Measurements from ENCODE around the gene DNTT. TPM values are rescaled to one million over a fixed set of nuclear protein-coding genes. Genes with fewer than 3 reads are reported as not detected.
A peak's percentile ranks its signal among the peaks of the same experiment; 100 is the strongest.
"Not testable (repeated sequence)": the region's sequence is repeated elsewhere in the genome, so short reads cannot be mapped to it uniquely, and the experiment has no call there.

Gene DNTT
- total RNA-seq, 1 donor from 2014 or later = not detected

DNA sequence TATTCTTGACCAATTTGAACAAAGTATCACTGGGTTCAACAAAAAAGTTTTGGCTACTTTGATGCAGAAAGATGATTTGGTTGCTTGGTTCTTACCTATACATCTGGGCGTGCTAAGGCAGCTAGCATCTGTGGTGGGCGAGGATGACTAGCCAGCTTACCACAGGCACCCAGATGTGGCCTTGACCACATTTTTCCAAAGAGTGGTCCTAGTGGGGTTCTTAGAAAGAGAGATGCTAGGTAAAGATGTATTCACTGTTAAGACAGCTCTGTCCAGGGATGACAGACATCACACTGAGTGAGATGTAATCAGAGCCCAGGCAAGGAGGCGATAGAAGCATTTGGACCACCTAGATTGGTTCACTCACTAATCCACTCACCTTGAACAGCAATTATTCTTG, 785 bp downstream of the DNTT start:
- FAIRE-seq = no peak
- no peak for DNase-seq (ENCODE audit: low spot score in 2 of 2)

DNA sequence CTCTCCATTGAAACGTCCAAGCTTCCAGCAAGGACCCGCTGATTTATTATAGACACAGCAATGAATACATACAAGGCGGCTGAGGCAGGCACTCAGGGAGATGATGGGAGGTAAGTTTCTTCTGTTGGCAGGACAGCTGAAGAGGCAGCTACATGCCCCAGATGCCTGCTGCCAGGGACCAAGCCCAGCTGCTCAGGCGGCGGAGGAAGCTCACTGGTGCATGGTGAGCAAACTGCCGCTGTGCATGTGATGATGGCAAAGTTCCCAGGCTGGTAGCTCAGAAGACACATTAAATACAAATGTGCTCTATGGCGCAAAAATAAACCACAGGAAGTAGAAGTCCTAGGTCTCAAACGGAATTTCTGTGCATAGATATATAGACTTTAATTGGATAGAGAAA, 2.3 kb downstream of the DNTT start:
- no peak for FAIRE-seq
- DNase-seq (ENCODE audit: low spot score in 2 of 2) = peak in 1 of 2 donors; percentile 14

DNA sequence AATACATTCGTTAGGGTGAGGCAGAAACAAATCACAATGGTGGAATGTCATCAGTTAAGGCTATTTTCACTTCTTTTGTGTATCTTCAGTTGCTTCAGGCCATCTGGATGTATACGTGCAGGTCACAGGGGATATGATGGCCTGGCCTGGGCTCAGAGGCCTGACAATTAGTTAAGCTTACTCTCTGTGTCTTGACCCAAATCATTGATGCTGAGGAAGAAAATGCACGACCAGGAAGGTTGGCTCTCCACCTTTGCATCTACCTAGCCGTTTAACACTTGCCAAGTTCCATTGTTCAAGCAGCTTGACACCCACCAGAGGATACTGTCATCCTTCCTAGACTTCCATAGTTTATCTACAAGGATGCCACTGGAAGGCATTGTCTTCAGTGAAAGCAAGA, 4.6 kb downstream of the DNTT start:
- not testable (repeated sequence) for FAIRE-seq

DNA sequence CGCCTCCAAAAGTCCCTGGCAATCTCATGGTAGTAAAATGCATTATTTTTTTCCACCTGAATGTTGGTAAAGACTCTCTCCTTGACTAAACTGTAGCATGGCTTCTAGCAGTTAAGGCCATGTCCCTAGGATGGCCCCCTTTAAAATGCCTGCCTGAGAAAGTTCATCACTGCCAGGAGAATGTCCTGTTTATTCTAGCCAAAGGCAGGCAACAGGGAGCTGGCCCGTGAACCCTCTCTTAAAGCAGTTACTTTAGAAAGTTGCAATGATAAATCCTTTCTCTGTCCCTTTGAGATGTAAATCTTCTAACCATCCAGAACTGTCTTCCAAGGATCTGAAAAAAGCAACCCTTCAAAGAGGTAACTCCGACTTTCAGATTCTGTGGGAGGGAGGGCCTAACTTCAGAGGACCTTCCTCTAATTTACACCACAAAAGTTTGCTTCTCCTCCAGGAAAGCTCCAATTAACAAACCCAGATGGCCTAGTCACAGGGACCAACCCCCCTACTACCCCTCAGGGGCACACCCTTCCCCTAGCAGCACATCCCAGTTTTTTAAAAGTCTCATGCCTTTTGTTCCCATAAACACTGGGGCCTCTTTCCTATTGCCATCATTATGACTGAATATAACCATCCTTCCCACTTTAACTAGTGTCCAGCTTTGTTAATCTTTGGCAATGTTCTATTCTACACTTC, 5.5 kb downstream of the DNTT start:
- FAIRE-seq (no peak), DNase-seq (ENCODE audit: low spot score in 2 of 2) (no peak)

More for the DNA sequence above, 4.6 kb downstream of the DNTT start:
- not testable (repeated sequence) for DNase-seq (ENCODE audit: low spot score in 2 of 2)

DNA sequence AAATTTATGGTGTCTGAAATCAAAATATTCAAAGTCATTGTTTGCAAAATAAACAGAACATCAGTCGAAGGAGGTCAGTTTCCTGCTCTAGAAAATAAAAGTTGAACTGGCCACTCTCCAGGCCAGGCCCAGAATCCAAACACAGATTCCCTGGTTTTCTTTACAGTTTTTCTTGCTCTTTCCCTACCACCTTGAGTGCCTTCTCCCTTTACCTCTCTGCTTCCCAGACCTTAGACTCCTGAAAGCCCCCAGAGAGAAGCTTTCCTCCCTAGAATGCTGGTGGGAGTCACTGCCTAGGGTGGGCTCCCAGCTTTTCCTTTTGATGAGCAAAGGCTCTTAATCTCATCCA, 6.1 kb downstream of the DNTT start:
- DNase-seq (ENCODE audit: low spot score in 2 of 2) = no peak
- no peak for FAIRE-seq

DNA sequence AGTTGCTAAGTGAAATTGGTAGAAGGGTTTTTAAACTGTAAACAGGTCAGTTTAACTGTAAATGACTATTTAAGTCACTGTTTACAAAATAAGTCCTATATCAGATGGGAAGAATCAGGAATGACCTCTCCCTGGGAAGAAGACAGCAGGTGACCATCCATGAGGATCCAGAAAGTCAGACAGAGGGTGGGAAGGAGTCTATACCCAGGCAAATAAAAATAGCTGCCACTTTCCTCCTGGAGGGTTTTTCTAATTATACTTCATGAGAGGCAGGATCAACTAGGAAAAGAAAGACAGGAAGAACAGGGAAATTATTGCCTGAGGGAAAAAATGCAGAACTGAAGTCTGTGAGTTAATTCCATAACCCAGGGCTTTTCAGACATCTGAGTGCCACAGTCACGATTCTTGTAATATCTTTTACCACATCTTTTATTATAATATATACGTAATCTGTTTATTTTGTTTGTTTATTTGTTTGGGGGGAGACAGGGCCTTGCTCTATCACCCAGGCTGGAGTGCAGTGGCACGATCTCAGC, 7.0 kb downstream of the DNTT start:
- no peak for FAIRE-seq
- no peak for DNase-seq (ENCODE audit: low spot score in 2 of 2)

DNA sequence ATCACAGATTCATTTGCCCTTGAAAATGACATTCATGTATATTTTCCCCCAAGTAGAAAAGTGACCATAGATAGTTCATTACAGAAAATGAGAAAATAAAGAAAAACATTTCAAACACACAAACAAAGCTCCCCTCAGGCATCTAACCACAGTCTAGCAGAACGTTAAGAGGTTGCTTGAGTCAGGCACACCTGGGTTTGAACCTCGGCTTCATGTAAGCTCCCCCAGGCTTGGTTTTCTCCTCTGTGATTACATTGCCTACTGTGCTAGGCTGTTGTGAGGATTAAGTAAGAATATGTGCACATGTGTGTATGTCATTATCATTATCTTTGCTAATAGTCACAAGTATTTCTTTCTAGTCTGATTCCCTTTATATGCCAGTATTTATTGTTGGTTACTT, 9.1 kb downstream of the DNTT start:
- no peak for DNase-seq (ENCODE audit: low spot score in 2 of 2)

DNA sequence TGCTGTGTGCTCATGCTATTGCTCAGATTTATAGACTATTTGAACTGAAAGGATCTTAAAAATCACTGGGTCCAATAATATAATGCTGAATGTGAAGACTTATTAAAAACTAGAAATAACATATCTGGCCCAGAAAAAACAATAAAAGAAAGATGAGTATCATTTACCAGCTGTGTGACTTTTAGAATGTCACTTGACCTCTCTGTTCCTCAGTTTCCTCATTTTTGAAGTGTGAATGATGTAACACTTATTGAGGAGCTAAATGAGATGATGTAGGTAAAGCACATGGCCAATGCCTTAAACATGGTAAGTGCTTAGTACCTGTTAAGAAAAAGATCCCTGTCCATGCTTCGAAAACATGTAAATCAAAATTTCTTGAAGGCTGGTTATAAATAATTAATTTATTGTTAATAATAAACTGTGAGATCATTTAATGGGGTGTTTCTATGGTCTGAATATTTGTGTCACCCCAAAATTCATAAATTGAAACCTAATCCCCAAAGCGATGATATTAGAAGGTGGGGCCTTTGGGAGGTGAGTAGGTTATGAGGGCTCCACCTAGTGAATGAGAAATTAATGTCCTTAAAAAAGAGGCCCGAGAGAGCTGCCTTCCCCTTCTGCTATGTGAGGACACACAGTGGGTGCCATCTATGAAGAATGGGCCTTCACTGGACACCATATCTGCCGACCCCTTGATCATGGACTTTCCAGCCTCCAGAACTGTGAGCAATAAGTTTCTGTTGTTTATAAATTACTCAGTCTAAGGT, 13.0 kb downstream of the DNTT start:
- DNase-seq (ENCODE audit: low spot score in 2 of 2) (no peak), FAIRE-seq (no peak)

More for the DNA sequence above, 9.1 kb downstream of the DNTT start:
- FAIRE-seq = no peak

DNA sequence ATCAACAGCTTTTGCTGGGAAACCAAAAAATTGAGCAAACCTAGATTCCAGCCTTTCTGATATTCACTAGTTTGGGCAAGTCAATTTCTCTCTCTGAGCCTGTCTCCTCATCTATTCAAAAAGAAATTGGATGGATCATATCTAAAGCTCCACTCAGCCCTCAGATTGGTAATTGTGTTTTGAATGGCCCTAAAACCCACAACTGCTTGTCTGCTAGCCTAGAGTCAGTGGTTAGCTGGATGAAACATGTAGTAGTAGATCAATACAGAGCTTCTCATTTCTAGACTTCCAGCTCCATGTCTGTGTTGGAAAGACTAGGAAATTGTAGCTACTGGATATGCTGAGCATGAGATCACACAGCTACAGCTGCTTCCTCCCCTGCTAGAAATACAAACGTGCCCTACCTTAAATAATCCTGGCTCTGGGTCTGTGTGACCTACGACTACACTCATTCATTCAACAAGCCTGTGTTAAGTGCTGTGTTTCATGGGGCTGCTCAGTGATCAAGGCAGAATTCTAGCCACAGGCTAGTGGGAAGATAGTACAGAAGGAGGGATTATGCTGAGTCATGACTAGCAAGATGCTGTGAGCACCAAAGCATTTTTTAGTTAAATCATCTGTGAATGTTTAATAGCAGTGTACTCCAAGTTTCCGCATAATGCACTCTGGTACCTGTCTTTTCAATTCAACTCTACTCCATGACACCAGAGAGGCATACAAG, 15.7 kb downstream of the DNTT start:
- FAIRE-seq = no peak
- DNase-seq (ENCODE audit: low spot score in 2 of 2) = no peak

DNA sequence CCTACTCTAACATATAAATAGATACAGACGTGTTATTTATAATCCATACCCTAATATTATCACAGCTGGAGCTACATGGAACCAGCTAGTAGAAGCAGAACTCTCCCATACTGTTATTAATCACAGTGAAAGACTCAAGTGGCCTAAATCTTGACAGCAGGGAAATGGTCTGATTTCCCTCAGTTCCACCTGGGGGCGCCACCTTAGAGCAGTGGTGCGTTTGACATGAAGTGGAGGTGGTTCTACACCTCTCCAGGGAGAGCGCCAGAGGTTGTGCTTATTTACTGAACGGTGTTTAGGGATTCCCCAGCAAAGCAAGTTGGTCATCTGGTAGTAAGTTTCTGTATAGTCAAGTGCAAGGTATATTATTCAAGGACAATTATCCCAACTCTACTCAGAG, 17.6 kb downstream of the DNTT start:
- FAIRE-seq = no peak
- DNase-seq (ENCODE audit: low spot score in 2 of 2) = no peak

DNA sequence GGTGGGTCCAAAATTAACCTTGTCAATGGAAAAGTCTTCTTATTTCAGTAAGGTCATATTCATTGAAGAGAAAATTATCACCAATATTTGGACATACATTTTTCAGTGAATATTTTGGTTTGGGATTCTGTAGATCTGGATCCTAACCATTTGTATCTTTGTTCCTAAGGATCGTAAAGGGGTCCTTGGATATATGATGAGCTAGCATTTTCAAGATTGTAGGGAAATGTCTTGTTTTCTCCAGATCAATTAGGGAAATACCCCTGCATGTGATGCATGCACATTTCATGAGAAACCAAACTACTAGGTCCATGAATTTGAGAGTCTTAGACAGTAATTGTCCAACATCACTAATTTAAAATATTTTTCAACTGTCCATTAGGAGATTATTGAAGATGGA, 18.0 kb downstream of the DNTT start:
- FAIRE-seq (no peak), DNase-seq (ENCODE audit: low spot score in 2 of 2) (no peak)

DNA sequence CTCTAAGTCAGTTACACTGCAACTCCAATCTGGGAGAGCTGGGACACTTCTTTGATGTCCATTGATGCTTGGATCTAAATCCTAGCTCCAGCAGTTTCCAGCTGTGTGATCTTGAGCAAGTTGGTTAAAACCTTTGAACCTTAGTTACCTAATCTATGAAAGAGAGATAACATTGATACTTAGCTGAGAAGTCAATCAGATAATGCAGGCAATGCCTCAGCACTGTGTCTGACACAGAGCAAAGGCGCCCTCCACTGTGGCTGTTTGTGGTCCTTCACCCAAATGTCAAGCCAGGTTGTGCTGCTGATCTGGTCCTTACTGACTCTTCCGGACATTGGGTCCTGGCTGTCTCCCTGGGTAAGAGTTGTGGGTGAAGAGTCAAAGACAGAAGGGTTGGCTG, 20.2 kb downstream of the DNTT start:
- DNase-seq (ENCODE audit: low spot score in 2 of 2) (no peak), FAIRE-seq (no peak)

DNA sequence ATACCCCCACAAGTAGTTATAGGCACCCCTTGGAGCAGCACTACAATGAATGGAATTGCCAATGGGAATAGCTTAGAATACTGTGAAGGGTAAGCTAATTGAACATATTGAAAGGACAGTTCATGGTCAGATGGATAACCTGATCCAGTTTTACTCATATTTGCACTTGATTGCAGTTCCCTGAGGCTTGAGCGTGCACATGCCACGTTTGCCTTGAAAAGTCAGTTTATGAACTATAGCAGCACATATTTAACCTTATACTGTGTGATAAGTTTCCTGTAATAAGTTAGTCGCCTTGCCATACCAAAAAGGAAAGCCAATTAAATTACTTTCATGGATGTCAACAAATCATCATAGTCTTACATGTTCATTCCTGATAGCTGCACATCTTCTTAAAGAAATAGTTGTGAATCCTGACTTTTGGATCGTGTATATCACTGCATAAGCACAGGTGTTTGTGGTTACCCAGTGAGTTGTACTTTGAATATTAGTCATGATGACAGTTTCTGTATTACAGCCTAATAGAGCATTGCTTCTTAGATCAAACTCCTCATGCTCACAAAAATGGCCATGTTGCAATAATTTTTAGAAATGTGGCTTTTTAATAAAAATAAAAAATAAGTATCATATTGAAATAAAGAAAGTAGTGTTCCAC, 21.6 kb downstream of the DNTT start:
- FAIRE-seq = no peak
- no peak for DNase-seq (ENCODE audit: low spot score in 2 of 2)

DNA sequence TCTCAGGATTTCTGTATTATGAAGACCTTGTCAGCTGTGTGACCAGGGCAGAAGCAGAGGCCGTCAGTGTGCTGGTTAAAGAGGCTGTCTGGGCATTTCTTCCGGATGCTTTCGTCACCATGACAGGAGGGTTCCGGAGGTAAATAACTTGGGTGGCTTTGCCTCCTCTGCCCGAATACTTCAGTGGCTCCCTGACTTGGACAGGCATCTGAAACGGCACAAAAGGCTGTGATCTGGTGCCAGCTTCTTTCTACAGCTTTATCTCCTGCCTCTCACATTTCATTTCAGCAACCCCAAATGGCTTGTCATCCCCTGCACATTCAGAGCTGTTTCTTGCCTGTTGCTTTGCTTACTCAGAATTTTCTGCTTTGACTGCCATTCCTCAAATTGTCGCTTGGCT, 23.2 kb downstream of the DNTT start:
- no peak for FAIRE-seq
- no peak for DNase-seq (ENCODE audit: low spot score in 2 of 2)

DNA sequence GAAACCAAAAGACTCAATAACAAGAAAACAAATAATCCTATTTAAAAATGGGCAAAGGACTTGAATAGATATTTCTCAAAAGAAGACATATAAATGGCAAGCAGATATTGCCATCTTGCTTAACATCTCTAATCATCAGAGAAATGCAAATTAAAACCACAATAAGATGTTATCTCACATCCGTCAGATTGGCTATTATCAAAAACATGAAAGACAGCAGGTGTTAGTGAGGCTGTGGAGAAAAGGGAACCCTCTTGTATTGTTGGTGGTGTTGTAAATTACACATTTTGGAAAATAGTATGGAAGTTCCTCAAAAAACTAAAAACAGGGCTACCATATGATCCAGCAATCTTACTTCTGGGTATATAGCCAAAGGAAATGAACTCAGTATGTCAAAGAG, 28.9 kb downstream of the DNTT start:
- no peak for DNase-seq (ENCODE audit: low spot score in 2 of 2)
- FAIRE-seq = no peak

DNA sequence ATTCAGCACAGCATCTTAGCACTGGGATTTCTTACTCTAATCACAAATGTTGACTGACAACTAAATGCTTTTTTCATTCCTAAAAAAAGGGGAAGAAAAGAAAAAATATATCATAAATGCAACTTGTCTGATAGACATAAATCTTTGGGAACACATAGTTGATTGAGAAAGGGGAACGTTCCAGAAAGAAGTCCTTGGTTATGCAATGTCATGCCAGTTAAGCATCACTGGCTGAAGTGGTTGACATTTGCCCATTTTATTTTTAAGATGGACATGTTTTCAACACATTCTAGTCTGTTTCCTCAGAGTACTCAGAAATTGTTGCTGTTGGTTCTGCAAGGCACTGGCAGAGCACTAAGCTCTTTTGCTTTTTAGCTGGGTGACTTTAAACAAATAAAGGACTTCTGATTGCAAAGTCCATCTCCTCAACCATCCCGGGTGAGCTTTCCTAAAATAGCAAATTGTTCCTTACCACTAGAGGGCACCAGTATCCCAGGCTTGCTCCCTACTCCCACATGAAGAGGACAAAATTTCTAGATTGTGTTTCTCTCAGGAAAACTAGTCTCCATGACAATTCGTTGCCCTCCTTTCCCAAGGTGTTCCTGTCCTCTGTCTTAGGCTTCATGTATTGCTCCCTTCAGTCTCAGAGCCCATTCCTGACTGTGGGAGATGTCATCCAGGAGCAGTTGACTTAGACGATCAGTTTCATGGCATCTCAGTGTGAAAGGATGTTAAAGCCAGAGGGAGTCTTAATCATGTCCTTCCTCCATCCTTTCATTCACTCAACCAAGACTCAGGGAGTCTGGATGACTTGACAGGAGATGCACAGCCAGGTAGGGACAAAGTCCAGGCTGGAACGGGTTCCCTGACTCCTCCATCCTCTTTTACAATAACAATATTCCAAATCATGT, 30.6 kb downstream of the DNTT start:
- no peak for FAIRE-seq
- peak; percentile 8 to 36 for DNase-seq (ENCODE audit: low spot score in 2 of 2)

DNA sequence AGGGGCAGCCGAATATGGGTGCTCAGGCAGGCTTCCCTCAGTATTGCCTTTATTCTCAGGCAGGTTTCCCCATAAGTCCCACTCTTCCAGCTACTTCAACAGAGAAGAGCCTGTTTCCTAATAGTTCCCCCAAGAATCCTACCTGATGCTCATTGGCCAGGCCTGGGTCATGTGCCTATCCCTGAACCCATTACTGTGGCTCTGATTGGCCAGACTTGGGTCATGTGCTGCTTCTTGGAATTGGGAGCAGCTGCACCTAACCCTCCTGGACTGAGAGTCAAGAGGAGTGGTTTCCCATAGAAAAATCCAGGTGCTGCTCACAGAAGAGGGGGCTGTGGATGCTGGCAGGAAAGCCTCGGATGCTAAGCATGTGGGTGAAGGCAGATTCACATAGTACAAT, 32.9 kb downstream of the DNTT start:
- DNase-seq (ENCODE audit: low spot score in 2 of 2) (no peak), FAIRE-seq (no peak)

DNA sequence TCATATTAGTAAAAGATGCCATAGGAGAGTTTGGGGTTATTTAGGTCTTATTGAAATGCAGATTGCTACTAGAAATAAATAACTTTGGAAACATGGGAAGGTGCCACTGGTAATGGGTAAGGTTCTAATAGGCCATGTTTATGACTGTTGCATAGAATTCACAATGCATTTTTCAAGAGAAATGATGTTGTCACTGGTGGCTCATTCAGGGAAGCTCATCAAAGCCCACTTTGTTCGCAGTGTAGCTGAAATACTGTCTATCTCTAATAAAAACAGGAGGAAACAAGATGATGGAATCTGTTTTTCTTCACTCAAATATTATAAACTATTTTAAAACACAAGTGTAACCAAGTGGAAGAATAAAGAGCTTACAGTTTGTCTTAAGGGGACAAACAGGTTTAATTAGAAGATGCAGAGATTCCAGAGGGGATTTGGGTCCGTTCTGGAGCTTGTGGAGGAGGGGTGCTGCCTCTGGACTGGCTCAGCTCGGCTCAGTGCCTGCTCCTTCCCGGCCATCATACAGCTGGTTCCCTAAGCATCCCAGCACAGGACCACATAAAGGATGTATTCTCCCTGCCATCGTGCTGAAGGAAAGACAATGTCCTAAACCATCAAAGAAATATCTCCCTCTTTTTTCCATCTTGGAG, 34.2 kb downstream of the DNTT start:
- DNase-seq (ENCODE audit: low spot score in 2 of 2) = no peak
- FAIRE-seq = no peak

DNA sequence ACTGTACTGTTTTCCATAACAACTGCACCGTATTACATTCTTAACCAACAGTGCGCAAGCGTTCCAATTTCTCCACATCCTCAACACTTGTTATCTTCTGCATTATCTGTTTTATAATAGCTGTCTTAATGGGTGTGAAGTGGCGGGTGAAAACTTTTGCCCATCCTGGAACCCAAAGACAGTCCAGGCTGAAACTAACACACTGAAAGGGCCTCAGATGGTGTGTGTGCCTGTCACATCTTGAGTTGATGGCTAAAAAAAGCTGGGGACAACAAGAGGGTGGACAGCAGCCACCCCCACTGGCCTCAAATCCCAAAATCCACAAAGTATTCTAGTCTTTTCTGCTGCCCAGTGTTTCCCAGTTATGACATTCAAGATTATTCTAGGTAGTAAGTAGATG, 35.1 kb downstream of the DNTT start:
- no peak for DNase-seq (ENCODE audit: low spot score in 2 of 2)
- FAIRE-seq = no peak
